Kidney (tissue), 14 donors: Measurements from ENCODE around the gene NISCH. TPM values are rescaled to one million over a fixed set of nuclear protein-coding genes. Genes with fewer than 3 reads are reported as not detected.

Experiments used
- DNase-seq, 5 donors: peaks; one replicate each; pipeline ENCODE4 v3.0.0-alpha.2; 2013 to 2020
- FAIRE-seq: peaks from 2 replicates; lab custom pipeline; 2012; peaks lifted over from hg19 to GRCh38; lab: Jason Lieb, UNC
- H3K27ac ChIP-seq, 2 donors: one replicate each; pipeline ENCODE4 v1.7.0; 2013; ENCODE audit warnings: low read depth in 2 of 2, low read length in 2 of 2, inconsistent platforms in 1 of 2
- H3K27me3 ChIP-seq: one replicate; pipeline ENCODE4 v1.7.1; 2013; ENCODE audit warnings: low read length, inconsistent platforms; ENCODE audit not compliant: control insufficient read depth, insufficient read depth
- H3K36me3 ChIP-seq, 3 donors: one replicate each; pipeline versions ENCODE4 v1.7.0 to v1.7.1; 2013; ENCODE audit warnings: low read length in 3 of 3, control low read depth in 1 of 3, inconsistent platforms in 1 of 3; ENCODE audit not compliant: insufficient read depth in 3 of 3, control insufficient read depth in 2 of 3
- H3K4me1 ChIP-seq, 3 donors: one replicate each; pipeline versions ENCODE4 v1.7.0 to v1.7.1; 2013; ENCODE audit warnings: low read length in 3 of 3, inconsistent platforms in 1 of 3, low read depth in 1 of 3; ENCODE audit not compliant: control insufficient read depth in 2 of 3, insufficient read depth in 2 of 3
- H3K4me3 ChIP-seq, 3 donors: one replicate each; pipeline versions ENCODE4 v1.7.0 to v1.8.1; 2013; ENCODE audit warnings: low read length in 3 of 3, control low read depth in 1 of 3, inconsistent platforms in 1 of 3
- H3K9ac ChIP-seq, 3 donors: one replicate each; pipeline versions ENCODE4 v1.7.0 to v1.7.1; 2013; ENCODE audit warnings: low read length in 3 of 3, control low read depth in 1 of 3, inconsistent platforms in 1 of 3
- H3K9me3 ChIP-seq, 3 donors: one replicate each; pipeline versions ENCODE4 v1.7.0 to v1.7.1; 2013; ENCODE audit warnings: low read length in 3 of 3, control low read depth in 1 of 3, inconsistent platforms in 1 of 3; ENCODE audit not compliant: control insufficient read depth in 2 of 3, insufficient read depth in 1 of 3
- intact Hi-C: fragments of 100-400 bp; cut with DNase I; formaldehyde crosslinking; loops from one replicate; pipeline ENCODE4 v1.11.1; 2022
- polyA plus RNA-seq: library from polyadenylated mRNA; stranded (reverse); fragments of 350-450 nt; fragmentation: Illumina TruSeq; extraction: RNeasy Lipid Tissue Mini Kit (QIAGEN cat#74804); gene quantifications from one replicate; pipeline ENCODE4 v1.2.3, GENCODE V29; 2014; ENCODE audit warnings: low read depth, low replicate concordance; ENCODE audit not compliant: insufficient read depth
- total RNA-seq: library from RNA; stranded (reverse); fragmentation: NEBNext Ultra II Directional; extraction: Animal tissue kit (Norgen Biotek cat#: 25700); gene quantifications from one replicate; pipeline ENCODE4 v1.2.1, GENCODE V29; 2021
- TF ChIP-seq, protein P1 (sequence below): IDR thresholded peaks from 3 replicates; pipeline ENCODE4 v1.5.1; 2012; ENCODE audit warnings: mild to moderate bottlenecking, moderate library complexity, borderline replicate concordance; ENCODE audit not compliant: insufficient read depth; ENCODE audit errors: extremely low read depth
- donor health status: control.
- donor health status: control.
- donor health status: control.
- donor health status: control.
- donor health status: control.
- donor health status: DM: yes; HTN: yes; CAD: no.
- donor health status: Normal renal cell carcinoma (clear cell type).

NISCH gene
- total and polyA plus RNA-seq, 2 donors from 2014 or later: 36.1 to 98.7 TPM

DNA sequence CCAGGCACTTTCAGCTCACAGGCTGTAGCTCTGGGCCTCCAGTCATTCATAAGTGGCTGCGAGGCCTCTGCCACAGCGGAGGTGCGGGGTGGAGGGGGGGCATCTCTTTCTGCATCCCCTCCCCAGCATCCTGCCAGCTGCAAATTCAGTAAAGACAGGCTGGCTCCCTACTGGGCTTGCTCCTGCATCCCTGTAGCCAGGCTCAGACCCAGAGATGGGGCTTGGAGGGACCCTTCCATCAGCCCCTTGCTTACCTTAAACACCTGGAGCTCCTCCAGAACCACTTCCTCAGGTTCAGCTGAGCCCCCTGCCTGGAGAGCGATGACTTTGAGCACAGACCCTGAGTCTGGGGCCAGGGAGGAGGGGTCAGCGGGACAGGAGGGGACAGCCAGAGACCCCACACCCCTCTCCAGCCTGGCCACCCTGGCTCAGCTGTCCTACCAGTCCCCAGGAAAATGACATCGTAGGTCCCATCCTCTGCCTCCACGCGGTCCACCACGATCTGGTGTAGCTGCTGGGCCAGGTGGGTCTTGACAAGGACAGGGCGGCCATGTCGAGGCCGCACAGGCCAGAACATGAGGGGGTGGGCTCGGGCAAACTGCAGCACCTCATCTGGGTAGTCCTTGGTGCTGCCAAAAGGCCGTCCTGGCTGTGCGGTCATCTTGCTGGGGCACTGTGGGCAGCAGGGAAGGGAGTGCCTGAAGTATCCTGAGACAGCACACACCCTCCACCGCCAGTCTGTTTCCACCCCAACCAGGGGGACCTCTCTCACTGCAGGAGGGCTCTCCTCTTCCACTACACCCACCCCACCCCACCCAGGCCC lies 15.8 kb upstream of the NISCH start:
- no peaks in the 10 kb centered on the region for H3K36me3 ChIP-seq
- peaks cover 0 to 4% (median 0%) of the 10 kb centered on the region in 3 donors for H3K4me1 ChIP-seq
- TF ChIP-seq, protein P1, sequence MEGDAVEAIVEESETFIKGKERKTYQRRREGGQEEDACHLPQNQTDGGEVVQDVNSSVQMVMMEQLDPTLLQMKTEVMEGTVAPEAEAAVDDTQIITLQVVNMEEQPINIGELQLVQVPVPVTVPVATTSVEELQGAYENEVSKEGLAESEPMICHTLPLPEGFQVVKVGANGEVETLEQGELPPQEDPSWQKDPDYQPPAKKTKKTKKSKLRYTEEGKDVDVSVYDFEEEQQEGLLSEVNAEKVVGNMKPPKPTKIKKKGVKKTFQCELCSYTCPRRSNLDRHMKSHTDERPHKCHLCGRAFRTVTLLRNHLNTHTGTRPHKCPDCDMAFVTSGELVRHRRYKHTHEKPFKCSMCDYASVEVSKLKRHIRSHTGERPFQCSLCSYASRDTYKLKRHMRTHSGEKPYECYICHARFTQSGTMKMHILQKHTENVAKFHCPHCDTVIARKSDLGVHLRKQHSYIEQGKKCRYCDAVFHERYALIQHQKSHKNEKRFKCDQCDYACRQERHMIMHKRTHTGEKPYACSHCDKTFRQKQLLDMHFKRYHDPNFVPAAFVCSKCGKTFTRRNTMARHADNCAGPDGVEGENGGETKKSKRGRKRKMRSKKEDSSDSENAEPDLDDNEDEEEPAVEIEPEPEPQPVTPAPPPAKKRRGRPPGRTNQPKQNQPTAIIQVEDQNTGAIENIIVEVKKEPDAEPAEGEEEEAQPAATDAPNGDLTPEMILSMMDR: no peak
- no peak overlapping the region for H3K9ac ChIP-seq
- H3K27me3 ChIP-seq: no peaks in the 10 kb centered on the region
- peak in 1 of 5 donors; percentile 55 for DNase-seq
- intact Hi-C loops: no loop called here
- H3K27ac ChIP-seq: no peak overlapping the region
- FAIRE-seq: no peak
- no peaks in the 10 kb centered on the region for H3K9me3 ChIP-seq
- no peak overlapping the region for H3K4me3 ChIP-seq

- Histone ChIP-seq H3K9ac (no peak overlapping the region), H3K4me1 (peaks cover 0 to 9% (median 0%) of the 10 kb centered on the region in 3 donors), H3K4me3 (no peak overlapping the region), H3K27ac (no peak overlapping the region), H3K27me3 (no peaks in the 10 kb centered on the region), H3K9me3 (no peaks in the 10 kb centered on the region), H3K36me3 (no peaks in the 10 kb centered on the region)
- DNase-seq (peak in 1 of 5 donors; percentile 39), FAIRE-seq (no peak)
- intact Hi-C loops: no loop called here
- TF ChIP-seq, protein P1: no peak
Observed at GRCh38 chr3:52440249-52440551, 15.2 kb upstream of the NISCH start.

GRCh38 chr3:52440671-52441070 lies 14.7 kb upstream of the NISCH start:
- no peaks in the 10 kb centered on the region for H3K27me3 ChIP-seq
- H3K9me3 ChIP-seq: no peaks in the 10 kb centered on the region
- DNase-seq: peak in 1 of 5 donors; percentile 40
- TF ChIP-seq, protein P1: no peak
- intact Hi-C loops: no loop called here
- H3K9ac ChIP-seq: no peak overlapping the region
- FAIRE-seq: no peak
- H3K4me1 ChIP-seq: peaks cover 0 to 11% (median 0%) of the 10 kb centered on the region in 3 donors
- H3K36me3 ChIP-seq: no peaks in the 10 kb centered on the region
- H3K4me3 ChIP-seq: no peak overlapping the region
- H3K27ac ChIP-seq: no peak overlapping the region
